Skeletal muscle cell (primary cell): ENCODE data around the gene RHBDF2.

ENCODE experiments used
- DNase-seq: peaks from one replicate; pipeline ENCODE4 v3.0.0-alpha.2; 2010; ENCODE audit warnings: low read depth
- H3K4me3 ChIP-seq: 2 replicates; pipeline ENCODE4 v1.5.1; 2011; ENCODE audit warnings: low read depth, mild to moderate bottlenecking, control low read depth, low read length, moderate library complexity

Gene RHBDF2

DNA sequence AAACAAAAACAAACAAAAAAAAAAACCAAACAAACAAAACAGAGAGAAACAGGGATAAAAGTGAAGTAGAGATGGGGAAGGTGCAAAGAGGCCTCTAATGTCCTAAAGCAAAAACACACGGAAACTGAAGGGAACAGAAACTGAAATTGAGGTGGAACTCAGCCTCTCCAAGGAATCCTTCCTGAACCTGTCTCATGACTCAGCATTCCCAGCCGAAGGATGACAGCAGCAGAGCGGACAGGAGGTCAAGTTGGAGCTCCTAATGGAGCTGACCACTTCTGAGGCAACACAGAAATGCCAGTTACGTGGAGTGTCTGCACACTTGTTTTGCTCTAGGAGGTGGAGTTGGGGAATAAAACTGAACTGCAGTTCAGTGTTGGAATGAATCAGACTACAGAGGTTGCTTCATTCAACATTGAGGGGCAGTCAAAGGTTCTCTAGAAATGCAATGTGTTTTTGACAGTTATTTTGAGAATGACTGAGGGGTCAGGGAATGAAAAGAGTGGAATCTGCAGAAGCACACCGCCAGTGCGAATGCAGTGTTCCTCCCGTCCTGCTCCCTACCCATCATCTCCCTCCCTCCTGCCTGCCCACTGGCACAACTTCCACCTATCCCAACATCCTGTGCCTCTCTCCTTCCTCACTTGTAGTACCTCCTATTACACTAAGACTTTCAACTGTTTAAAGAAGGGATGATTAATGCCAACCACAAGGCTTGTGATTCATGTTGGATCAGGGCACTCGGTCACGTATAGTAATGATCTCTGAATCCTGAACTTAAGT lies 54.6 kb downstream of the RHBDF2 start:
- DNase-seq, result peak; percentile 64
- H3K4me3 ChIP-seq, result no peak overlapping the region

DNA sequence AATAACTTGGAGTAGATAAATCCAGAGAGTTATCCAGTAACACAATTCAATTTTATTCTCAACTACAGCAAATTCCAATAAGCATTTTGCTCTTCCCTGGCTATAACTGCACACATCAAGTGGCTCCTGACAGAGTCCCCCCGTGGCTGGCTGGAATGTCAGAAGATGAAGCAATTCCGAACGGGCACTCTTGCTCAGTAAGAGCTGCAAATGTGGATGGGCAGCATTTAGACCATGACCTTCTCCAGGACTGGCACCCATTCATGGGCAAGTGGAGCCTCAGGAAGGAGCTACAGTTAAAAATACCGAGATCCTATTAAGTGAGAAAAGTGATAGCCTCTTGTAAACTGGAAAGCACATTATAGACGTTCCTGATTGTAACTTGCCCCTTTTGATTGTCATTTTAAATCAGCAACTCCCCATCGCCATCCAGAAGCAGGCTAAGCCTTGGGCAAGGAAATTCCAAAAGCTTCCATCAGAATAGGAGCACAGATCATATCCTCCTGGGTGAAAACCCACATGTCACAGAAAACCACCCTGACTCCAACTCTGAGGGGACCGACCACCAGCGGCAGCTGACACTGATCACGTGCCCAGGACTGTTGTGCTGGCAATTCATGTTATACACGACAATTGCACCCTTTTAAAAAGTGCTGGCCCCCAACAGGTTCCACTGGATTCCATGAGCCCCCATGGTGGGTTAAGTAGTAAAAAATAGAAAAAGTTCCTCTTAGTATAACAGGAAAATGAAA lies 55.4 kb downstream of the RHBDF2 start:
- DNase-seq, result no peak
- H3K4me3 ChIP-seq, result no peak overlapping the region

DNA sequence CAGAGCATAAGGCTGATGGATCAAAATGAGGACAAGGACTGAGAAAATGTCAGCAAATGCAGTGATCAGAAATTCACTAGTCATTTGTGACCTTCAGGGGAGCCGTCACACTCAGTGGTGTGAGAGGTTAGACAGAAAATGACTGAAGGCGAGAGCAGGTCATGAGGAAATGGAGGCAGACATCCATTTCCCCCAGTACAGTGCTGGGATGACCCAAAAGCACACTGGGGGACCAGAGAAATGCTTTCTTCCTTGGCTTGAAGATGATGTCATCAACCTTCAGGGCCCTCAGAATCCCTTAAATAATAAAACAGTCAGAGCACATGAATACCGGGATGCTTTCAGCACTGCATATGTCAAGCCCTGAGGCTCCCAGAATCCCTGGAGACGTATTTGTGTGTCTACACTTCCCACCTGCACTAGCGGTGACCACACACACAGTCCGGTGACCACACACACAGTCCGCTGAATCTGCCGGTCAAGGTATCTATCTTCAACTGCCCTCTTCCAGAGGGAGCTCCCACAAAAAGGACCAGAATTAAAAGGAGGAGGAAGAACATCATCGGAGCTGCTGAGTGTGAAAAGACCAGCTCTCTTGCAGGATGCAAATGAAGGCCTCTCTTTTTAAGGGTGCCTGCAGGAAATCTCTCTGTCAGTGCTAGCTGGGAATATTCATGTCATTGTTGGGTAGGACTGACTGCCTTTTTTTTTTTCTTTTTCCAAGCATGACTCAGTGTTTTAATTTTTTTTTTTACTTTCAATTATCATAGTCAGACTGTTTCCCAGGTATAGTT lies 56.5 kb downstream of the RHBDF2 start:
- no peak for DNase-seq
- H3K4me3 ChIP-seq, result no peak overlapping the region

DNA sequence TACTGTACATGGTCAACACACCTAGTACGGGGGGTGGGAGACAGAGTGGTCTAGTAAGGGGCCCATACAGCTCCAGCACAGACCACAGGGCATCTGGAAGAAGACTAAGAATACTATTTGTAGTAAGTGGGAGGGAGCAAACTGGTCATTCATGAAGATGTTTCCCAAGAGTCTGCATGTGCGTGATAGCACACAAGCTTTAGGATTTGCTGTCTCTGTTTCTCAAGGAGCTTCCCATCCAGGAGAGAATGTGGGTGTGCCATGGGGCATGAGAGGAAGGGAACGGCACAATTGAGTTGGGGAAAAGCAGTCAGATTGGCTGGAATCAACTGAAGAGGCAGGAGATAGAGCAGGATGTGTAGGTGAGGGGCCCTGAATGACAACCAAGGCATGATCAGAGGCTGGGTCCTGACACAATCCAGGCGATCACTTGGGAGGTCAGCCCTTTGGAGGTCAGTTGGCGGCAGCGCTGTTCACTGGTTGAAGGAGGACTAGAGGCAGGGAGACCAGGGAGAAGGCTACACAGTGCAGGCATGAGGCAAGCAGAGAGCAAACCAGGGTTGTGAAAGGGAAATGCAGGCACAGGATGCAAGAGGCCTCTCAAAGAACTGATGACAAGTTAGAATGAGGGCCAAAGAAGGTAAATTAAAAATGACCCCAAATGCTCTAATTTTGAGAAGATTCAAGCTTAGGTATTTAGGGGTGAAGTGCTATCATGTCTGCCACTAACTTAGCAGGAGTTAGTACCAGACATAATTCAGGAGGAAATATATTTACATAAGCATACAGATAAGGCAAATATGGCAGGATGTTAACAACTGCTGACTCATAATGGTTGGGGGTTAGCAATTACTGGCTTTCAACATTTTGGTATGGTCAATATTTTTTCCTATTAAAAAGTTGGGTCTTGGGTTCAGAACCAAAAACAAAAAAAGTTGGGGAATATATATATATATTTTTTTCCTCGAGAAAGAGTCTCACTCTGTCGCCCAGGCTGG lies 58.6 kb downstream of the RHBDF2 start:
- H3K4me3 ChIP-seq, result no peak overlapping the region
- no peak for DNase-seq

DNA sequence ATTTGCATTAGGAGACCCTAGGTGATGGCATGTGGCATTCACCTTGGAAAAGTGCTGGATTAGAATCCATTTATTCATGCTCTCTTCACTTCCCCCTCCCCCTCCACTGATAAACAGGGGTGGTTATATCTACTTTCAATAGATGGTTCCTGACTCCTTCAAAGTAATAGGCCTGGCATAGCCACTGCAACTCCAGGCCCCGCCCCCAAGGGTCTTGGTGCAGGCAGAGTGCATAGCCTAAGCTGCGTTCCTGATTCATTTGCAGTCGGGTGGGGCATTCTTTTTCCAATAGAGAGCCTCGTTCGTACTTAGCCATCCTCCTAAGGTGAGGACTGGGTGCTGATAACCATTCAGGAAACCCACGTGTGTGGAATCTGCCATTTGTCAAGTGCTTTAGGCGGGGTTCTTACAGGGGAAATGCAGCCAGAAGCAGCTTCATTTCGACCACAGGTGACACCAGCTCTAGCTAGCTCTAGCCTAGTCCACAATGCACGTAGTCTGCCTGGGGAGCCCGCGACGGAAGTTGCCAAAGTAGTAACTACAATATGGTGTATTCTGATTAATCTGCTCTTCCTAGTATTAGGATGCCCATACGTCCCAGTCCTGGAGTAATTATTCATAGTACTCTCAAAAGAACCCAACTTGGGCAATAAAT lies 59.4 kb downstream of the RHBDF2 start:
- H3K4me3 ChIP-seq, result no peak overlapping the region
- DNase-seq, result no peak

DNA sequence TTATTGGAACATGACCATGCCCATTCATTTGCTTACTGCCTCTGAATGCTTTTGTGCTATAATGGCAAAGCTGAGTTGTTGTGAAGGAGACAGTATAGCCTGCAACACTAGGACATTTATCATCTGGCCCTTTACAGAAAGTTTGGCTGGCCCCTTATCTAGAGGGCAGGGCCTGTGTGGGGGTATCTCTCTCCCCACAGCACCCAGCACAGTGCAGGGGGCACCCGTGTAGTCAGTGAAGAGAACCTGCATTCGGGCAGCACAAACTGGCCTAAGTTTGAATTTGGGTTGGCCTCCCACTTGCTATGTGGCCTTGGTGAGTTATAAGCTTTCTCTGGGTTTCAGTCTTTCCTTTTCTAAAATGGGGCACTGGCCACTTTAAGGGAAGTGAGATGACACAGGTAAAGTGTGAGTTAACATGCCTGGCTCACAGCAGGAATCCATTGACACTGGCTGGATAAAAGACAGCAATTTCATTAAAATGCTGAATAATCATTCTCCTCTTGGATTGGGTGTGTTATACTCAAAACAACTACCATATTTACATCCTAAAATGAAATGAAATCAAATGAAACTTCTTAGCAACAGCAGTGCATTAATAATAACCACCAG lies 60.4 kb downstream of the RHBDF2 start:
- no peak overlapping the region for H3K4me3 ChIP-seq
- DNase-seq, result no peak

DNA sequence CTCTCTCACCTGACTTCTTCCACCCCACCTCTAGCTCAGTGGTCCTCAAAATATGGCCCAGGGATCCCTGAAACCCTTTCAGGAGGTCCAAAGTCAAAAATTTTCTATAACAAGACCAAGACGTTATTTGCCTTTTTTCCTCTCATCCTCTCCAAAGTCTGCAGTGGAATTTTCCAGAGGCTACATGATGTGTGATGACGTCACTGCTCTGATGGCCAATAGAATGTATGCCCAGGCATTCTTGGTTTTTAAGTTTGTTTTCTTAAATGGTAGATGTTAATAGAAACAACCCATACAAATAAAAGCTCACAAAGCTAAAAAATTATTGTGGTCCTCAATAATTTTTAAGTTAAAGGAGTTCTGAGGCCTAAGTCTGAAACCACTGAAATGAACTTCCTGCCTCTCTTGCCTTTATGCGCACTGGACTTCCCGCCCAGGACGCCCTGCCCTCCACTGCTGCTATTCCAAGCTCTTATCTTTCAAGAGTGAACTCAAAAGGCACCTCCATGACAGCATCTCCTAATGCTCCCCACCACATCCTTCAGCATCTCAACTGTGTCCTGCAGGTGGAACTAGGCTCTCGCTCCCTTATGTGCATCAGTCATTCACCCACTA lies 61.8 kb downstream of the RHBDF2 start:
- no peak overlapping the region for H3K4me3 ChIP-seq
- DNase-seq, result no peak

DNA sequence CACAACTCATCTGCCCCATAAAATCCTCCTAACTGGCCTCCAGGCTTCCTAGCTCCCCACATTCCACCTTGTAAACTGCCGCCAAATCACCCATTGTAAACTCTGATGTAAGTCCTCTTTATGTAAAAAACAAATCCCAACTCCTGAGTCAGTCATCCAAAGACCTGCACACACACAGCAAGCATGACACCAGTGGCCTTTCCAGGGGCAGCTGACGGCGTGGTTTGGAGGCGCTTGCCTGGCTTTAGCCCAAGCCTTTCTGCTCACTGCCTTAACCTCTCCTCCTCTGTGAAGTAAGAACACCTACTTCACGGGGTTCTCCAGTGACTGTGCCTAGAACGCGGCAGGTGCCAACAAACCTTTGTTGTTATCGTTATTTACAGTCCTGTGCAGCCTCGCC lies 62.3 kb downstream of the RHBDF2 start:
- H3K4me3 ChIP-seq, result no peak overlapping the region
- no peak for DNase-seq

DNA sequence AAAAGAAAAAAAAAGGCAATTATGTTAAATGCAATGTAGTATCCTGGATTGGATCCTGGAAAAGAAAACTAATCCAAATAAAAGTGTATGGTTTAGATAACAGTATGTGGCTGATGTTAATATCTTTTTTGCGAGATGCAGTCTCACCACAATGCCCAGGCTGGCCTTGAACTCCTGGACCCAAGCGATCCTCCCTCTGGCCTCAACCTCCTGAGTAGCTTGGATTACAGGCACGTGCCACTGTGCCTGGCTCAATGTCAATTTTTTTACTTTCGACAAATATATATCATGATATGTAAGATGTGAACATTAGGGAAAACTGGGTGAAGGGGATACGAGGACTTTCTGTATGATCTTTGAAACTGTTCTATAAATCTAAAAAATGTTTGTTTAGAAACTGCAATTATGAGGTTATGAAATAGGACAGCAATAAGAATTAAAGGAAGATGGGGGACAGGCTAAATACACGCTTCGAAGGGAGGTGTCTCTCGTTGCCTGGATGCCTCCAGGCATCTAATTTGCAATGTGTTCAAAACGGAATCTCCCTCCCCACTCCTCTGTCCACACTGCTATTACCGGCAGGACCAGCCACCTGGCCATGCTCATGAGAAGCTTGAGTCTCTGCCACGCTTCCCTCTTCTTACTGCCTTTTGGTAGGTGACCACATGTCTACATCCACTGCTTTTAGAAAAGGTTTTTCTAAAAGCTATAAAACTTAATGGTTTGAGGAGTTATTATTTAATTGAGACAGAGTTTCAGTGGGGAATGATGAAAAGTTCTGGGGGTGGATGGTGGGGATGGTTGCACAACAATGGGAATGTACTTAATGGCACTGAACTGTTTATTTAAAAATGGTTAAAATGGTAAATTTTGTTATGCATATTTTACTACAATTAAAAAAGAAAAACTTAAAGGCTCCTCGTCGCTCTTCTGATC lies 63.5 kb downstream of the RHBDF2 start:
- DNase-seq, result no peak
- H3K4me3 ChIP-seq, result no peak overlapping the region

DNA sequence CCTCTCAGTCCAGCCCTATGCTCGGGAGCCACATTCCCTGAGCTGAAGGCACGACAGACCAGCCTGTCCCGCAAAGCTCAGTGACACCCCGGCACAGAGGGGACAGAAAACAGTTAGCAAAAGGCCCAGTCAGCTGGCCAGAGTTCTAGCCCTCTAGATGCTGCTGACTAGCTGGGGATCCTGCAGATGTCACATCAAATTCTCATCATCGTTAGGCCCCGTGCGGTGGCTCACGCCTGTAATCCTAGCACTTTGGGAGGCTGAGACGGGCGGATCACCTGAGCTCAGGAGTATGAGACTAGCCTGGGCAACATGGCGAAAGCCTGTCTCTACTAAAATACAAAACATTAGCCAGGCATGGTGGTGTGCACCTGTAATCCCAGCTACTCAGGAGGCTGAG lies 65.5 kb downstream of the RHBDF2 start:
- no peak overlapping the region for H3K4me3 ChIP-seq
- no peak for DNase-seq

DNA sequence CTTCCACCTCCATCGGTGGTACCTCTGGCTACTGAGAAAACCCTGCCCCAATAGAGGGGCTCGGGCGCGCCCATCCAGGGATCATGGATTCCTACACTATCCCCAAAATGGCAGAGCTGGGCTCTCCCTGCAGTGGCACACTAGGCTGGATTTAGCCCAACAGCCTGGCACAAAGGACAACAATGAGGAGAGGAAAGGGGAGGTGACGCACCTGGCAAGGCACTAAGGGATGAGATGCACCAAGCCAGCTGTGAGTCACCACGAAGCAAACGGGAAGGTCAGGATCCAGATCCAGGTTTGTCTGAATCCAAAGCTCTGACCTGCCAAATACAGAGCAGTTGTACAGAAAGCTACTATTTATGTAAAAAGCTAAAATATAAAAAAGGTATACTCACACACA lies 66.4 kb downstream of the RHBDF2 start:
- DNase-seq, result no peak
- H3K4me3 ChIP-seq, result no peak overlapping the region

DNA sequence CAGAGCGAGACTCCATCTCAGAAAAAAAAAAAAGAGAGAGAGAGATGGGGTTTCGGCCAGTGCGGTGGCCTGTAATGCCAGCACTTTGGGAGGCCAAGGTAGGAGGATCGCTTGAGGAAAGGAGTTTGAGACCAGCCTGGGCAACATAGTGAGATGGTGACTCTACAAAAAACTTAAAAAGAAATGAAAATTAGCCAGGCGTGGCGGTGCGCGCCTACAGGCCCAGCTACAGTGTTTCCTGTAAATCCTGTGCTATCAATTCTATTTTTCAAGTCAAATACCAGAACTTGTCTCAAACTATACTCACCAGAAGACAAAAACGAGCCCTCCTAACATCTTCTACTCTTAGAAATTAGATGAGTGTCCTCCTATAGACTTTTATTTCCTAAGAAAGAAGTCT lies 67.5 kb downstream of the RHBDF2 start:
- no peak overlapping the region for H3K4me3 ChIP-seq
- DNase-seq, result no peak

DNA sequence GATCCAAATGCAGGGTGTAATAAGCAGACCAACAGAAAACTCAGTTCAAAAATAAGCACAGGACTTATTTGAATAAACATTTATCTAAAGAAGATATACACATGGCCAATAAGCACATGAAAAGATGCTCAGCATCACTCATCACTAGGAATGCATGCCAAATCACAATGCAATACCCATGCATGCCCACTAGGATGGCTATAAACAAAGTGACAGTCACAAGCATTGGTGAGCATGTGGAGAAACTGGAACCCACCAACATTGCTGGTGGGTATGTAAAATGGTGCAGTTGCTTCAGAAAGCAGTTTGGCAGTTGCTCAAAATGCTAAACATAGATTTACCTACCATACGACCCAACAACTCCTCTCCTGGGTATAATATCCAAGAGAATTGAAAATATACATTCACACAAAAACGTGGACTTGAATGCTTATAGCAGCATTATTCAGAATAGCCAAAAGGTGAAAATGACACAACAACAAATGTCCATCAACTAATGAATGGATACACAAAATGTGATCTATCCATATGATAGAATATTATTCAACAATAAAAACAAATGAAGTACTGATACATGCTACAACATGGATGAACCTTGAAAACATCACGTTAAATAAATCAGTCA lies 68.4 kb downstream of the RHBDF2 start:
- no peak overlapping the region for H3K4me3 ChIP-seq
- DNase-seq, result no peak

DNA sequence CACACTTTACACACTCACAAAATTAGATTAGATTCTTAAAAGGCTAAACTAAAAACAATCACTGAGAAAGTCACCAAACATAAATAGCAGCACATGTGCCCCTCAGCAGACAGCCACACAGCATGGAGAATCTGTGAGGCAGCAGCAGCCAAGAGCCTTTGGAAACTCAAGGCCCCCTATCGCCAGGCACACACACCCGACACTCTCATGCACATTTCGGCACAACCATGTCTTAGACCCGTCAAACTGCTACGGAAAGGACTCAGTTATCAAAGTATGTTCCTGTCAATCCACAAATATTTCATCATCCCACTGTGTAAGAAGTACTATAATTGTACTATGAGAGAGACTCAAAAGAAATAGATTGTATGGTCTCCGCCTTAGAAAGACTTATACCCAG lies 69.2 kb downstream of the RHBDF2 start:
- no peak overlapping the region for H3K4me3 ChIP-seq
- DNase-seq, result no peak

DNA sequence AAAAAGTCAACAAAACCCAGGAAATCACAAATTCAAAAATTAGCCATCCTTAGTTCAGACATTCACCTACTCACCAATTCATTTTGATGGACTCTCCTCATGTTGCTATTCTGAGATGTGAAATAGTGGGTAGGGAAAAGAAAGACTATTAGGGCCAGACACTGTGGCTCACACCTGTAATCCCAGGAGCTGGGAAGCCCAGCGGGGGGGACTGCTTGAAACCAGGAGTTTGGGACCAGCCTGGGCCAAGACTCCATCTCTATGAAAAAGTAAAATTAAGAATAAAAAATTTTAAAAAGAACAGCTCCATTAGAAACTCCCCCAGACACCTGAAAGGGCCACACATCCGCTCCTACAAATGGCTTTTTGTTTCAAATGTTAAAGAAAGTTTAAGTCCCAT lies 69.7 kb downstream of the RHBDF2 start:
- no peak overlapping the region for H3K4me3 ChIP-seq
- no peak for DNase-seq

DNA sequence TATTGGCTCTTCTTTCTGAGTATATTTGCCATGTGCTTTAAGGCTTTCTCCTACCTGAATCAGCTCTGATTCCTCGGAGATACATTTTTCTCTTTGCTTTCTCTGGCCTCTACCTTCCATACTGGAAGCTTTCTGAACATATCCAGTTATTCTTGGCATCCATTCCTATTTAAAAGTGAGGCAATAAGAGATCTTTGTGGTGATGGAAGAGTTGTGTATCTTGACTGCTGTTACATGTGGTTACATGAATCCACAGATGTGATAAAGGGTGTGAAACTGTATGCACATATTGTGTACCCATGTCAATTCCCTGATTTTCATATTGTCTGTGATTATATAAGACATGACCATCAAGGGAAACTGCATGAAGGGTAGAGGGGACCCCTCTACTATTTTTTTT lies 72.7 kb downstream of the RHBDF2 start:
- H3K4me3 ChIP-seq, result no peak overlapping the region
- no peak for DNase-seq
